Activated CD4-positive, alpha-beta T cell treated with anti-CD3 and anti-CD28 coated beads, Interleukin-2, amount 10 ng/mL, durations not matched to agents 7 days and 5 days (primary cell): ENCODE results near the gene CLASP2. TPM values are rescaled to one million over a fixed set of nuclear protein-coding genes. Genes with fewer than 3 reads are reported as not detected.

Source experiments
- CTCF ChIA-PET: fragments of 350-600 bp; sonication (Branson Sonifier 250); formaldehyde crosslinking; loops from one replicate; lab custom pipeline; 2021; ENCODE audit warnings: antibody characterized with exemption; lab: Charles Lee
- POLR2A ChIA-PET: fragments of 350-600 bp; sonication (Branson Sonifier 250); formaldehyde crosslinking; loops from one replicate; lab custom pipeline; 2021; ENCODE audit warnings: antibody characterized with exemption; lab: Charles Lee
- DNase-seq: peaks from one replicate; pipeline ENCODE4 v3.0.0-alpha.2; 2020
- H3K27ac Mint-ChIP-seq: one replicate; pipeline ENCODE4 v1.8.0; 2021; ENCODE audit warnings: mild to moderate bottlenecking, moderate library complexity, mixed read lengths
- H3K27me3 Mint-ChIP-seq: one replicate; pipeline ENCODE4 v1.8.0; 2021; ENCODE audit warnings: mixed read lengths
- H3K36me3 Mint-ChIP-seq: one replicate; pipeline ENCODE4 v1.8.0; 2021; ENCODE audit warnings: low read depth, mixed read lengths
- H3K4me1 Mint-ChIP-seq: one replicate; pipeline ENCODE4 v1.8.0; 2021; ENCODE audit warnings: mixed read lengths
- H3K4me3 Mint-ChIP-seq: one replicate; pipeline ENCODE4 v1.8.0; 2021; ENCODE audit warnings: mild to moderate bottlenecking, moderate library complexity, mixed read lengths
- H3K9me3 Mint-ChIP-seq: one replicate; pipeline ENCODE4 v1.8.0; 2021; ENCODE audit warnings: mixed read lengths
- total RNA-seq, 2 experiments: library from RNA; stranded (reverse); gene quantifications; one replicate each; pipeline ENCODE4 v1.2.3, GENCODE V29; 2021

The CLASP2 gene
- total RNA-seq, 2 experiments from 2014 or later = 45.0 to 54.8 TPM

- Mint-ChIP-seq H3K27ac (no peak overlapping the region), H3K4me1 (peaks cover 6% of the 10 kb centered on the region), H3K4me3 (no peak overlapping the region), H3K36me3 (no peaks in the 10 kb centered on the region), H3K27me3 (no peaks in the 10 kb centered on the region), H3K9me3 (no peaks in the 10 kb centered on the region)
- ChIA-PET POLR2A (no interaction called here), CTCF (interaction anchor here (0.6 kb wide), 1 partner anchor 10 kb away, joined by 4 read pairs; no protein-coding TSS in a partner anchor)
- no peak for DNase-seq
Observed at GRCh38 chr3:33722626-33723370, 4.7 kb upstream of the CLASP2 start.

- H3K4me1 Mint-ChIP-seq = peaks cover 6% of the 10 kb centered on the region
- no peaks in the 10 kb centered on the region for H3K27me3 Mint-ChIP-seq
- no peaks in the 10 kb centered on the region for H3K36me3 Mint-ChIP-seq
- DNase-seq = no peak
- POLR2A ChIA-PET = no interaction called here
- no peaks in the 10 kb centered on the region for H3K9me3 Mint-ChIP-seq
- H3K27ac Mint-ChIP-seq = no peak overlapping the region
- CTCF ChIA-PET = no interaction called here
- H3K4me3 Mint-ChIP-seq = no peak overlapping the region
Observed at GRCh38 chr3:33722191-33722590, 4.1 kb upstream of the CLASP2 start.

GRCh38 chr3:33718595-33718907 is 497 bp upstream of the CLASP2 start:
- Mint-ChIP-seq H3K27me3 (no peaks in the 10 kb centered on the region), H3K27ac (peak overlapping the region; percentile 96), H3K9me3 (no peaks in the 10 kb centered on the region), H3K4me1 (peaks cover 13% of the 10 kb centered on the region), H3K36me3 (peaks cover 2% of the 10 kb centered on the region), H3K4me3 (peak overlapping the region; percentile 90)
- ChIA-PET POLR2A (no interaction called here), CTCF (no interaction called here)
- no peak for DNase-seq

- ChIA-PET POLR2A (no interaction called here), CTCF (interaction anchor here (1.1 kb wide), 1 partner anchor 10 kb away, joined by 3 read pairs; no protein-coding TSS in a partner anchor)
- Mint-ChIP-seq H3K36me3 (peaks cover 2% of the 10 kb centered on the region), H3K9me3 (no peaks in the 10 kb centered on the region), H3K27ac (peak overlapping the region; percentile 96), H3K27me3 (no peaks in the 10 kb centered on the region), H3K4me1 (peaks cover 13% of the 10 kb centered on the region), H3K4me3 (peak overlapping the region; percentile 90)
- peak; percentile 64 for DNase-seq
Observed at GRCh38 chr3:33717616-33717865, 513 bp downstream of the CLASP2 start.

- H3K27me3 Mint-ChIP-seq = no peaks in the 10 kb centered on the region
- CTCF ChIA-PET = no interaction called here
- no peak overlapping the region for H3K27ac Mint-ChIP-seq
- no peak for DNase-seq
- H3K9me3 Mint-ChIP-seq = peaks cover 3% of the 10 kb centered on the region
- H3K4me1 Mint-ChIP-seq = peaks cover 13% of the 10 kb centered on the region
- peaks cover 10% of the 10 kb centered on the region for H3K36me3 Mint-ChIP-seq
- POLR2A ChIA-PET = no interaction called here
- H3K4me3 Mint-ChIP-seq = no peak overlapping the region
Observed at GRCh38 chr3:33716227-33716626, 1.8 kb downstream of the CLASP2 start.

GRCh38 chr3:33711100-33711499 is 7.0 kb downstream of the CLASP2 start:
- Mint-ChIP-seq H3K4me3 (no peak overlapping the region), H3K27me3 (no peaks in the 10 kb centered on the region), H3K9me3 (peaks cover 8% of the 10 kb centered on the region), H3K36me3 (peaks cover 20% of the 10 kb centered on the region), H3K27ac (no peak overlapping the region), H3K4me1 (peaks cover 3% of the 10 kb centered on the region)
- DNase-seq = no peak
- POLR2A ChIA-PET = no interaction called here
- CTCF ChIA-PET = no interaction called here

GRCh38 chr3:33706056-33706455 is 12.0 kb downstream of the CLASP2 start:
- no peak overlapping the region for H3K27ac Mint-ChIP-seq
- H3K4me3 Mint-ChIP-seq = no peak overlapping the region
- H3K27me3 Mint-ChIP-seq = no peaks in the 10 kb centered on the region
- H3K4me1 Mint-ChIP-seq = peaks cover 7% of the 10 kb centered on the region
- peaks cover 41% of the 10 kb centered on the region for H3K9me3 Mint-ChIP-seq
- POLR2A ChIA-PET = no interaction called here
- peaks cover 43% of the 10 kb centered on the region for H3K36me3 Mint-ChIP-seq
- CTCF ChIA-PET = no interaction called here
- no peak for DNase-seq

- no peak for DNase-seq
- POLR2A ChIA-PET = no interaction called here
- peaks cover 43% of the 10 kb centered on the region for H3K36me3 Mint-ChIP-seq
- no peak overlapping the region for H3K4me3 Mint-ChIP-seq
- H3K27ac Mint-ChIP-seq = no peak overlapping the region
- peaks cover 43% of the 10 kb centered on the region for H3K9me3 Mint-ChIP-seq
- CTCF ChIA-PET = no interaction called here
- peaks cover 5% of the 10 kb centered on the region for H3K4me1 Mint-ChIP-seq
- H3K27me3 Mint-ChIP-seq = no peaks in the 10 kb centered on the region
Observed at GRCh38 chr3:33704891-33705290, 13.2 kb downstream of the CLASP2 start.

- no peak overlapping the region for H3K27ac Mint-ChIP-seq
- ChIA-PET POLR2A (no interaction called here), CTCF (interaction anchor here (1.1 kb wide), 1 partner anchor 12 kb away, joined by 3 read pairs; no protein-coding TSS in a partner anchor)
- peaks cover 37% of the 10 kb centered on the region for H3K36me3 Mint-ChIP-seq
- no peak for DNase-seq
- no peaks in the 10 kb centered on the region for H3K4me1 Mint-ChIP-seq
- H3K9me3 Mint-ChIP-seq = peaks cover 38% of the 10 kb centered on the region
- no peak overlapping the region for H3K4me3 Mint-ChIP-seq
- H3K27me3 Mint-ChIP-seq = no peaks in the 10 kb centered on the region
Observed at GRCh38 chr3:33699275-33699674, 18.8 kb downstream of the CLASP2 start.

- peaks cover 24% of the 10 kb centered on the region for H3K36me3 Mint-ChIP-seq
- ChIA-PET CTCF (interaction anchor here (0.7 kb wide), 1 partner anchor 936 kb away, joined by 3 read pairs; no protein-coding TSS in a partner anchor), POLR2A (no interaction called here)
- peaks cover 9% of the 10 kb centered on the region for H3K9me3 Mint-ChIP-seq
- no peaks in the 10 kb centered on the region for H3K4me1 Mint-ChIP-seq
- H3K27ac Mint-ChIP-seq = no peak overlapping the region
- H3K4me3 Mint-ChIP-seq = no peak overlapping the region
- no peaks in the 10 kb centered on the region for H3K27me3 Mint-ChIP-seq
- DNase-seq = no peak
Observed at GRCh38 chr3:33694944-33695343, 23.1 kb downstream of the CLASP2 start.

- H3K27me3 Mint-ChIP-seq = no peaks in the 10 kb centered on the region
- H3K27ac Mint-ChIP-seq = no peak overlapping the region
- no peak for DNase-seq
- H3K4me3 Mint-ChIP-seq = no peak overlapping the region
- peaks cover 16% of the 10 kb centered on the region for H3K36me3 Mint-ChIP-seq
- ChIA-PET POLR2A (no interaction called here), CTCF (interaction anchor here (0.6 to 1.9 kb wide), 2 partner anchors 31 to 338 kb away, joined by 4 to 5 read pairs; no protein-coding TSS in a partner anchor)
- H3K4me1 Mint-ChIP-seq = no peaks in the 10 kb centered on the region
- H3K9me3 Mint-ChIP-seq = no peaks in the 10 kb centered on the region
Observed at GRCh38 chr3:33690341-33690740, 27.7 kb downstream of the CLASP2 start.

GRCh38 chr3:33687406-33688010 is 30.5 kb downstream of the CLASP2 start:
- Mint-ChIP-seq H3K36me3 (peaks cover 11% of the 10 kb centered on the region), H3K27ac (no peak overlapping the region), H3K4me3 (no peak overlapping the region), H3K9me3 (no peaks in the 10 kb centered on the region), H3K27me3 (no peaks in the 10 kb centered on the region), H3K4me1 (no peaks in the 10 kb centered on the region)
- CTCF ChIA-PET = interaction anchor here (1.3 kb wide), 1 partner anchor 11 kb away, joined by 3 read pairs; no protein-coding TSS in a partner anchor
- no peak for DNase-seq
- POLR2A ChIA-PET = interaction anchor here (0.6 kb wide), 1 partner anchor 13 kb away, joined by 3 read pairs; no protein-coding TSS in a partner anchor

GRCh38 chr3:33682770-33683169 is 35.3 kb downstream of the CLASP2 start:
- Mint-ChIP-seq H3K27ac (no peak overlapping the region), H3K9me3 (peaks cover 8% of the 10 kb centered on the region), H3K27me3 (no peaks in the 10 kb centered on the region), H3K36me3 (peaks cover 37% of the 10 kb centered on the region), H3K4me1 (no peaks in the 10 kb centered on the region), H3K4me3 (no peak overlapping the region)
- CTCF ChIA-PET = no interaction called here
- POLR2A ChIA-PET = no interaction called here
- DNase-seq = no peak
